ENCODE results near the gene CLCN5. TPM values are rescaled to one million over a fixed set of nuclear protein-coding genes. Genes with fewer than 3 reads are reported as not detected.
A peak's percentile ranks its signal among the peaks of the same experiment; 100 is the strongest.

Gene CLCN5
- total RNA-seq, 4 donors from 2014 or later = 3.7 to 8.2 (median 5.5) TPM

DNA sequence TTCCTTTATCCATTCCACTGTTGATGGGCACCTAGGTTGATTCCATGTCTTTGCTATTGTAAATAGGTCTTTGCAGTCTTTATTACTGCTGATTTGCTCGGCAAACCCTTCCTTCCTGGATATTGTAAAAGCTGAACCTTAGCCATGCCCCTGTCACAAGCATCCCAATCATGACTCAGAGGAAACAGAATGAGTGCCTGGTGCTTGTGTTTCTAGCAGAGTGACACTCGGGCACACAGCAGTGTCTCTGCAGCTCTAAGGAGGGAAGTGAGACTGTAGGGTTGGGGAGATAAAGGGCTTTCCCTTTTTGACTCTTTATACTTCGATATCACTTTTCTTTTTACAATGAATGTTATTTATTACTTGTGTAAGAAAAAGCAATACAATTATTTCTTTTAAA is 195.1 kb downstream of the CLCN5 start:
- H3K36me3 ChIP-seq = no peaks in the 10 kb centered on the region
- H3K4me1 ChIP-seq = no peaks in the 10 kb centered on the region
- H3K4me3 ChIP-seq = no peak overlapping the region
- 42% methylated on average over 3 of the region's 3 CpGs; no CpG with 5 or more reads in 1 of the 2 donors for WGBS, 2 donors (ENCODE audit: low coverage in 1 of 2)
- H3K9me3 ChIP-seq = no peaks in the 10 kb centered on the region
- intact Hi-C loops (cut with DNase I; ENCODE audit: low total_unique reads) = no loop called here
- TF ChIP-seq EP300 (IDR thresholded peaks at IDR 0.05; ENCODE audit: low read depth) (no peak), POLR2AphosphoS5 (IDR thresholded peaks at IDR 0.05) (no peak), POLR2A (IDR thresholded peaks at IDR 0.05) (no peak)
- TF ChIP-seq, protein P1, sequence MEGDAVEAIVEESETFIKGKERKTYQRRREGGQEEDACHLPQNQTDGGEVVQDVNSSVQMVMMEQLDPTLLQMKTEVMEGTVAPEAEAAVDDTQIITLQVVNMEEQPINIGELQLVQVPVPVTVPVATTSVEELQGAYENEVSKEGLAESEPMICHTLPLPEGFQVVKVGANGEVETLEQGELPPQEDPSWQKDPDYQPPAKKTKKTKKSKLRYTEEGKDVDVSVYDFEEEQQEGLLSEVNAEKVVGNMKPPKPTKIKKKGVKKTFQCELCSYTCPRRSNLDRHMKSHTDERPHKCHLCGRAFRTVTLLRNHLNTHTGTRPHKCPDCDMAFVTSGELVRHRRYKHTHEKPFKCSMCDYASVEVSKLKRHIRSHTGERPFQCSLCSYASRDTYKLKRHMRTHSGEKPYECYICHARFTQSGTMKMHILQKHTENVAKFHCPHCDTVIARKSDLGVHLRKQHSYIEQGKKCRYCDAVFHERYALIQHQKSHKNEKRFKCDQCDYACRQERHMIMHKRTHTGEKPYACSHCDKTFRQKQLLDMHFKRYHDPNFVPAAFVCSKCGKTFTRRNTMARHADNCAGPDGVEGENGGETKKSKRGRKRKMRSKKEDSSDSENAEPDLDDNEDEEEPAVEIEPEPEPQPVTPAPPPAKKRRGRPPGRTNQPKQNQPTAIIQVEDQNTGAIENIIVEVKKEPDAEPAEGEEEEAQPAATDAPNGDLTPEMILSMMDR (IDR thresholded peaks at IDR 0.05) = no peak
- in situ Hi-C loops (cut with MboI; ENCODE audit: low pct_ligation_motif_present in 1 of 4, low pct_unique_long_range_greater_than_20kb in 1 of 4, low sequenced_read_pairs in 3 of 4) = no loop called here
- H3K27ac ChIP-seq = peak overlapping the region in 1 of 4 donors; percentile 19
- H3K27me3 ChIP-seq = no peaks in the 10 kb centered on the region
- DNase-seq = peak; percentile 22

DNA sequence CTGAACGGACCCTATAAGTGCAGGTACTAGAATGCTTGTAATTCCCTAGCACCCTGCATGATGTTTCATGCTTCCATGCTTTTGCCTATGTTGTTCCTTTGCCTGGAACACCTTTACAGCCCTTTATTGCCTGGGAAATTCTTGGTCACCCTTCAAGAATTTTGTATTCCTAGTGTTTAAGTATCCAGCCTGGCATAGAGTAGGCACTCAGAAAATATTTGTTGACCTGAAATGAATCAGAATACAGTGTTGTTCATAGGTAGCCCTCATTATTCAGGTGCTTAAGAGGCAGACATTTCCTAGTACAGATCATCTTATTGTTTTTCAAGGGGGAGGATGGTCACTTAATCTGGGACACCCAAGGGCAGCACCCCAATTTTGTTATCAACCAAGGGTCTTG is 203.1 kb downstream of the CLCN5 start:
- H3K4me3 ChIP-seq = no peak overlapping the region
- WGBS, 2 donors (ENCODE audit: low coverage in 1 of 2) = 84% methylated on average over 1 of the region's 1 CpG; no CpG with 5 or more reads in 1 of the 2 donors
- no peak overlapping the region for H3K27ac ChIP-seq
- in situ Hi-C loops (cut with MboI; ENCODE audit: low pct_ligation_motif_present in 1 of 4, low pct_unique_long_range_greater_than_20kb in 1 of 4, low sequenced_read_pairs in 3 of 4) = no loop called here
- no peaks in the 10 kb centered on the region for H3K27me3 ChIP-seq
- TF ChIP-seq POLR2AphosphoS5 (IDR thresholded peaks at IDR 0.05) (no peak), EP300 (IDR thresholded peaks at IDR 0.05; ENCODE audit: low read depth) (no peak), POLR2A (IDR thresholded peaks at IDR 0.05) (no peak)
- TF ChIP-seq, protein P1 (IDR thresholded peaks at IDR 0.05) = no peak
- no peaks in the 10 kb centered on the region for H3K9me3 ChIP-seq
- intact Hi-C loops (cut with DNase I; ENCODE audit: low total_unique reads) = no loop called here
- no peaks in the 10 kb centered on the region for H3K36me3 ChIP-seq
- DNase-seq = no peak
- no peaks in the 10 kb centered on the region for H3K4me1 ChIP-seq

DNA sequence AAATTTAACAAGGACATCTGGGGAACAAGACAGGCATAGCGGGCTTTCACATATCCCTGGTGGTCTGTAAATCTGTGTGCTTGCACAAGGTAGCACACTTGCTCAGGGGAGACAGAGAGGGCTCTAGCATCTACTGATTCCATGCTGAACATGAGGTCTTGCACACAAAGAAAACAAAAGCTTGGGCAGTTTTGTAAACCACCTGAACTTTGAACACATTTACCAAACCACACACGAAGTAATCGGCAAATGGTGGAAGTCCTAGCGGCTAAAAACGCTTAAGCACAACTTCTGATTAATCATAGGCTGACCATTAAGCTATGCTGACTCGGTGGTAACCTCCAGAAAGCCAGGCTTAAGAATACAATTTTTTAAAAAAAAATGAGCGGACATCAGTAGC is 225.6 kb downstream of the CLCN5 start:
- TF ChIP-seq POLR2AphosphoS5 (IDR thresholded peaks at IDR 0.05) (no peak), POLR2A (IDR thresholded peaks at IDR 0.05) (no peak), EP300 (IDR thresholded peaks at IDR 0.05; ENCODE audit: low read depth) (no peak)
- TF ChIP-seq, protein P1 (IDR thresholded peaks at IDR 0.05) = no peak
- Histone ChIP-seq H3K4me3 (no peak overlapping the region), H3K27ac (no peak overlapping the region), H3K4me1 (no peaks in the 10 kb centered on the region), H3K9me3 (no peaks in the 10 kb centered on the region), H3K27me3 (no peaks in the 10 kb centered on the region), H3K36me3 (no peaks in the 10 kb centered on the region)
- intact Hi-C loops (cut with DNase I; ENCODE audit: low total_unique reads) (no loop called here), in situ Hi-C loops (cut with MboI; ENCODE audit: low pct_ligation_motif_present in 1 of 4, low pct_unique_long_range_greater_than_20kb in 1 of 4, low sequenced_read_pairs in 3 of 4) (no loop called here)
- 61 to 65% methylated on average over 5 to 7 of the region's 7 CpGs for WGBS, 2 donors (ENCODE audit: low coverage in 1 of 2)
- no peak for DNase-seq

Small RNA genes within 50 kb of the gene (small RNA-seq; reads per million reads assigned to genes)
- gene MIR188 = 0 to 0.35 (median 0.07) reads per million in 4 donors
- gene MIR362 = 8.3 to 42.4 (median 23.9) reads per million in 4 donors
- 29.7 to 115 (median 95.1) reads per million in 4 donors for gene MIR500A
- gene MIR500B = 0.48 to 1.1 (median 0.68) reads per million in 4 donors
- gene MIR501 = 12.4 to 72.4 (median 42.9) reads per million in 4 donors
- 0.12 to 1.1 (median 0.36) reads per million in 4 donors for gene MIR502
- gene MIR532 = 66.5 to 279 (median 142) reads per million in 4 donors
- gene MIR660 = 7.6 to 41.4 (median 23.3) reads per million in 4 donors
- gene RNU6-421P = 0 reads per million in 4 donors

Other genes with a start within 250 kb of the CLCN5 start
- not detected for gene PAGE1, start 226.6 kb upstream of the CLCN5 start, total RNA-seq
- gene PAGE4, start 93.3 kb upstream of the CLCN5 start, total RNA-seq = not detected
- gene USP27X, start 43.1 kb upstream of the CLCN5 start, total RNA-seq = 1 to 10 TPM in 2 of 4 donors, under 1 TPM in 1, not detected in 1; 0.40 to 2.6 (median 1.6) TPM